Measurements from ENCODE around the gene NOTCH3.

NOTCH3 gene

DNA sequence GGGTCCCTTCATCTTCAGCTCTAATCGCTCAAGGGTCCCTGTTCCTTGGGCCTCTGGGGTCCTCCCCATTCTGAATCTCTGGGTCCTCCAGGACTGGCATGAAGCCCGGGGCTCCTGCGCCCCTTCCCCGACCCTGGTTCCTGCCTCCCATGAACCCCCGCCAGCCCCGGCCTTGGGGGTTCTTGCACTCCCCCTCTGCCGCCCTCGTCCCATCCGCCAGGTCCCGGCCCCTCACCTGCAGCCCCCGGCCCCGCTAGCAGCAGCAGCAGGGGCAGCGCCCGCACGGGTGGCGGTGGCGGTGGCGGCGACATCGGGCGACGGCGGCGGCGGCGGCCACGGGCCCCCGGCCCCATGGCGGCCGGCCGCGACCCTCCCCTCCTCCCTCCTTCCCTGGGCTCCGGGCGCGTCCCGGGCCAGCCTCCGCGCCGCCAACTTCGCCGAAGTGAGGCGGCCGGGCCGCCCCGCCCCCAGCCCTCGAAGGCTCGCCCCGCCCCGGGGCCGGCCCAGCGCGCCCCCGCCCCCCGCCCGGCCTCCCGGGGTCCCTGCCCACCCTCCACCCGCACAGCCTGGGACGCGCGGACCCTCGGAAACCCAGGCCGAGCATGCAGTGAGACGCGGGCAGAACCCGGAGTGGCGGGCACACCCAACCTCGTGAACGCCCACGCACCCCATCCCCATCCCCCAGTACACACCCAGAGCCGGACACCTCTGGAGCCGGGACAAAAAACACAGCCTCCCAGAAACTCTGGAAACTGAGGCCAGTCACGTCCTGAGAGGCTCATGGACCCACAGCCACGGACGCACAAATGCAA lies at the start of gene NOTCH3:
TSS of gene NOTCH3 (minus strand) at position 443 of the 812 bp plus-strand sequence. CDS start at position 353, 90 bp downstream.
- DNase-seq = no peak

- DNase-seq = no peak
These were observed 49.8 kb upstream of the NOTCH3 start for GRCh38 chr19:15250640-15250993.

- DNase-seq = no peak
These were observed 49.3 kb upstream of the NOTCH3 start for GRCh38 chr19:15249972-15250639.

GRCh38 chr19:15249528-15249874 lies 48.7 kb upstream of the NOTCH3 start:
- DNase-seq = no peak

DNA sequence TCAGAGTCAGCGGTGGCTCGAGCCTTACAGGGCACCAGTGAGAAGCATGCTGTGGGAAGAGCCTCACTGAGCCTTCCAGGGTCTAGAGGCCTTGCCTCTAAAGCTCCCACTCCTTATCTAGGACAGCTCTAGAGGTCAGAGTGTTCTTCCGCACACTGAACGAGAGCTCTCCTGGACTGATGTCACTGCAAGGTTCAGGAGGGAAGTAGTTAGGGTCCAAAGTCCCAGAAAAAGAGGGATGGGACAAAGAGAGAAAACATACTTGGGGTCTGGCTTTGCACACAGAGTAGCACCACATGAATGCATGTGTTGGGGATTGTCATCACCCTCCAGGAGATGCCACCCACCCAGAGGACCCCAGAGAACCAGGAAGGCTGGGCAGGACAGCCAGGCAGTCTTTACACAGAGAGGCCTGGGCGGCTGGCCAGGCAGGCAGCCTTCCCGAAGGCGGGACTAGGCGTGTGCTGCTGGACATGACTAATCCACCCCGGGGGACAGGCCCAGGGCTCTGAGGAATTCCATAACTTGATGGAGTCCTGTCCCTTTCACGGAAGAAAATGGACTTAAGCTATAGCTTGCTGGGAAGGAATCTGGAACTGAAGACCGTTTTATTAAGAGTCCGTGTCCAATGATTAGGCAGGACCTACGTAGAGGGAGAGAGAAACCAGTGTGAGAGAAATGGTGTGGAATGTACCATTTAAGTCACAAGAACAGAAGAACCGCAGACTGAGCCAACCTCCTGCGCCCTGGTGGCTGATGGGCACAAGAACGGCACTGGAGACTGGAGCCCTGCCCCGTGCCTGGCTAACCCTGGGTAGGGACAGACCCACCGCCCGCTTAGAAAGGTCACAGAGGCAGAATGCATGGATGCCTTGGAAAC lies 48.1 kb upstream of the NOTCH3 start:
- no peak for DNase-seq

- DNase-seq = no peak
These were observed 47.3 kb upstream of the NOTCH3 start for GRCh38 chr19:15248106-15248505.

GRCh38 chr19:15247107-15248014 lies 46.6 kb upstream of the NOTCH3 start:
- DNase-seq = no peak

DNA sequence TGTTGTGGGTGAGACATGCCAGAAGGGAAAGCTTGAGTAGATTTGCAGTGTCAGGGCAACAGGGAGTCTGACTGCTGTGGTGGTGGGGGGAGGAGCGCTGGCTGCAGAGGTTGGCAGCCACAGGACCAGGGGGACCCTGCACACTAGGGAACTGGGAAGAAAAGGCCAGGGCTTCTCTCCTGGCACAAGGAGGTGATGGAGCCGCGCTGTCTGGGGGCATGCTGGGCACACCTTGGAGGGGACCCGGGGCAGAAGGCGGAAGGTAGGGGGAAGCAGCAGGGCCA lies 45.3 kb upstream of the NOTCH3 start:
- no peak for DNase-seq

- no peak for DNase-seq
These were observed 44.8 kb upstream of the NOTCH3 start for GRCh38 chr19:15245370-15246197.

DNA sequence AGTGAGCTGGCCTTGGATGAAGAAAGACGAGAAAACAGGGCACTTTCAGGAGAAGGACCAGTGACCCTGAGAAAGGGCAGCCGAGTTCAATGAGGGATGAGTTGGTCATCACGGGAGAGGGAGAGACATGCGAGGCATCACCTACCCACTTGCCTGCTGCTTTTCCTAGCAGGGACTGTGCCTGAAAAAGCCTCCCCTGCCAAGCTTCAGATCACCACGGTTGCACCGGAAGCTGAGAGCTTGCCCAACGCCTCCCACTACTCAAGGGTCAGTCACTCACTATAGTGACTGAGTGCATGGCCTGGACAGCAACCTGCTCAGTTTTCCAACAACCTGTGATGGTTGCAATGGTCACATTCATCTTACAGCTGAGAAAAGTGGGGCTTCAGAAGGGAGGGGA lies 44.0 kb upstream of the NOTCH3 start:
- no peak for DNase-seq

- no peak for DNase-seq
These were observed 43.5 kb upstream of the NOTCH3 start for GRCh38 chr19:15244106-15244803.

- no peak for DNase-seq
These were observed 42.6 kb upstream of the NOTCH3 start for GRCh38 chr19:15243236-15243957.

DNA sequence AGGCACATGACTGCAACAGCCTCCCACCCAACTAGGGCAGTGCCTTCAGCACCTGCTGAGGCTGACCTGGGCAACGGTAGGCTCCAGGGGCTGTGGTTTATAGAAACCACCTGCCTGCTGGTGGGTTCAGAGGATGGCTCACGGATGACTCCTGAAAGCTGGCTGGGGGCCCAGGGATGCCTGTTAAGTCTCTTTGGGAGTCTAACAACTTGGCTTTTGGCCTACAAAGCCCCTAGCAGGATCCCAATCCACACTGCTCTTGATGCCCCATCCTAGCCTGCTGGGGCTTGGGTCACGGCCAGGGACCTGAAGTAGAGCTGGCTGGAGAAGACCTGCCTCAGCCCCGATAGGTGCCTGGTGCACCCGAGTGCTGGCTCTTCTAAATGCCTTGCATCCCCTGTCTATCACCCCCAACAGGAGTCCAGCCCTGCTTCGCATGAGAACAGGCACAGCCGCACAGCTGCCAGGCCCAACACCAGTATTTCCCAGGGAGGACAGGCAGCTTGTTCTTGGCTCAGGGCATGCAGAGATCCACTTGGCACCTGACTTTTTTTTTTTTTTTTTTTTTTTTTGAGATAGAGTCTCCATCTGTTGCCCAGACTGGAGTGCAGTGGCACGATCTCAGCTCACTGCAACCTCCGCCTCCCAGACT lies 40.6 kb upstream of the NOTCH3 start:
- no peak for DNase-seq

DNA sequence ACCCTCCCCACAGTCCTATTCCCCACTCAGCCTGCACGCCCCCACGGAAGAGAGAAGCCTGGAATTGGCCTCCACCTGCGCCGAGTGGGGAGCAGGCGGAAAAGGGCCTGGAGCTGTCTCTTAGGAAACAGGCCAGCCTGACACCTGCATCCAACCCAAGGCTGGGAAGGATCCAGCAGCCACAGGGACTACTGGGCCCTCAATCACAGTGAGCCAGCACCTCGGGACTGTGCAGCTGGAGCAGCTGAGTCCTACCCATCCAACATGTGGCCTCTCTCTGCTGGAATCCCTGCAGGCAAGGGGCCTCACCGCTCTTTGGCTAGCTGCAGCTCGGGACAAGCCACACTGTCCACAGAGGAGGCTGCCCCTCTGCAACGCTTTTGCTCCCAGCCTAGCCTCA lies 39.7 kb upstream of the NOTCH3 start:
- no peak for DNase-seq

DNA sequence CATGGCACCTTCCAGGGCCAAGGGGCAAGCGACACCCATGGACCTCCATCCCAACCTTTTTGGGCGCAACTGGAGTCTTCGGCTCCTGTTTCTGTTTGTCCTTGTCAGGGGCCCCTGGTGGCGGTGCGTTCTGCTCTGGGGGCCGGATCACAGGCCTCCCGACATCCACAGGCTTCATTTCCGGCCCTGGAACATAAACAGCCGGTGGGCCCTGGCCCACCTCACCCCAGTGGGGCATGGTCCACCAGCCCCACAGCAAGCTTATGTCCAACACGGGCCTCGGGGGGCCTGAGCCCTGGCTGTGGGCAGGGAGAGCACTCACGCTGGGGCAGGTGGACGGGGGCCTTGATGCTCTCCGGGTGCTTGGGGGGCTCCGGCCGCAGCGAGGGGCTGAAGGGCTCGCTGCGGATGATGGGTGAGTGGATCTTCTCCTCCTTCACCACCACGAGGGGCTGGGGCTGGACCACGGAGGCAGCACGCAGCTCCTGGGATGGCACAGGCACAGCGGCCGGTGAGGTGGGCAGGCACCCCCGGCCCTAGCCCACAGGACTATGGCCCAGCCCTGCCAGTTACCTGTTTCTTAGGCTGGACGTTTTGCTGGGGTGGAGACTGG lies 38.6 kb upstream of the NOTCH3 start:
- no peak for DNase-seq

DNA sequence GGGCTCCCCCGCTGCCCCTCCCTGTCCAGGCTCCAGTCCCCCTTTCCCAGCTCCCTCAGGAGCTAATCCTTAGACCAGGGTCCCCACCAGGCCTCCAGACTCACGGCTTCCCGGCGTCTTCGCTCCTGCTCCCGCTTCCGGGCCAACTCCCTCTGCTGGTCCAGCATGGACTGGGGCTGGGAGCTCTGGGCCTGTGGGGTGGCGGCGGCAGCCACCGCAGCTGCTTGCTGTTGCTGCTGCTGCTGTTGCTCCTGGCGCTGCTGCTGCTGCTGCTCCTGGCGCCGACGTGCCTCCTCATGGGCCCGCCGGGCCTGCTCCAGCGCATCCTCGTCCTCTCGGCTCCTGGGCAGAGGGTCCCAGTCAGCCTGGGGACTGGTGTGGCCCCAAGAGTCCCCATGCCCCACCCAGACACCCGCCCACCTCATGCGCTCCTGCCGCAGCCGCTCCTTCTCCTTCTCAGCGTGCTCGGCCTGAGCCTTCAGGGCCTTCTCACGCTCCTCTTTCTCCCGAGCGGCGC lies 37.9 kb upstream of the NOTCH3 start:
- no peak for DNase-seq

- no peak for DNase-seq
These were observed 37.2 kb upstream of the NOTCH3 start for GRCh38 chr19:15237759-15238638.

DNA sequence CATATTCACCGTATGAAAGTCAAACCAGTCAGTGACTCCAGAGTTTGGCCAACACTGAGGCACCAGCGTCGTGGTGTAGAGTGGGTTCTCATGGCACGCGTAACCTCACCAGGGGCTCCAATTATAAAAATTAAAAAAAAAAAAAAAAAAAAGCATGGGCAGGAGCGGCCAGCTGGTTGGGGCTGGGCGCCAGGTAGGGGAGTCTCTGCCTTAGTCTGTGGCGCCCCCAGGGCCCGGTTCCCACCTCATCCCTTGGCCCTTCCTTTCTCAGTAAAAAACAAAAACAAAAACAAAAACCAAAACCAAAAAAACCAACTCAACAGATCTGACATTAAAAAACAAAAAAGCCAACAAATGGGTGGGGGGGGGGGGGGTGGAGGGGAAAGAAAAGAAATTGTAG lies 36.1 kb upstream of the NOTCH3 start:
- DNase-seq = no peak

Measured in NCI-H69 (cell line).